Neuronal stem cell (in vitro differentiated cells): ENCODE results near the gene XRCC6.
"Not testable (repeated sequence)": the region's sequence is repeated elsewhere in the genome, so short reads cannot be mapped to it uniquely, and the experiment has no call there.

Experiments used
- DNase-seq: peaks from one replicate; pipeline ENCODE4 v3.0.0-alpha.2; 2013; ENCODE audit warnings: low spot score
- H2AFZ ChIP-seq: one replicate; pipeline ENCODE4 v1.6.1; 2013; ENCODE audit warnings: mild to moderate bottlenecking, low read length, inconsistent platforms
- H2AK5ac ChIP-seq: 2 replicates; pipeline ENCODE4 v1.6.1; 2013; ENCODE audit warnings: low read depth, mild to moderate bottlenecking, inconsistent platforms, low read length, moderate library complexity, mixed read lengths
- H2BK120ac ChIP-seq: 2 replicates; pipeline ENCODE4 v1.6.1; 2013; ENCODE audit warnings: low read depth, mild to moderate bottlenecking, inconsistent platforms, low read length, moderate library complexity, mixed read lengths
- H2BK12ac ChIP-seq: one replicate; pipeline ENCODE4 v1.6.1; 2013; ENCODE audit warnings: low read length, inconsistent platforms
- H2BK15ac ChIP-seq: 2 replicates; pipeline ENCODE4 v1.6.1; 2013; ENCODE audit warnings: mild to moderate bottlenecking, low read length, inconsistent platforms, mixed read lengths
- H2BK5ac ChIP-seq: one replicate; pipeline ENCODE4 v1.6.1; 2013; ENCODE audit warnings: inconsistent platforms, mild to moderate bottlenecking, low read length, moderate library complexity
- H3K14ac ChIP-seq: one replicate; pipeline ENCODE4 v1.6.1; 2013; ENCODE audit warnings: low read length, inconsistent platforms
- H3K18ac ChIP-seq: 2 replicates; pipeline ENCODE4 v1.6.1; 2013; ENCODE audit warnings: low read length, inconsistent platforms
- H3K23ac ChIP-seq: 2 replicates; pipeline ENCODE4 v1.6.1; 2013; ENCODE audit warnings: low read depth, mild to moderate bottlenecking, mixed read lengths, low read length, inconsistent platforms; ENCODE audit not compliant: poor library complexity
- H3K27ac ChIP-seq: replicated peaks from 3 replicates; pipeline ENCODE4 v1.5.1; 2013; ENCODE audit warnings: low read length, inconsistent platforms
- H3K27me3 ChIP-seq, 3 experiments: 2 replicates each; pipeline ENCODE4 v1.6.1; 2013; ENCODE audit warnings: low read length in 3 of 3, mild to moderate bottlenecking in 2 of 3, inconsistent platforms in 1 of 3, low read depth in 1 of 3, mixed read lengths in 1 of 3, moderate library complexity in 1 of 3; ENCODE audit not compliant: control insufficient read depth in 3 of 3, insufficient read depth in 3 of 3
- H3K36me3 ChIP-seq, 2 donors: replicated peaks in 1 of 2; 2 replicates each; pipeline ENCODE4 v1.6.1; 2013; ENCODE audit warnings: low read length in 2 of 2; ENCODE audit not compliant: control insufficient read depth in 2 of 2, insufficient read depth in 2 of 2
- H3K4ac ChIP-seq: 2 replicates; pipeline ENCODE4 v1.6.1; 2013; ENCODE audit warnings: inconsistent platforms, mild to moderate bottlenecking, low read length, moderate library complexity
- H3K4me1 ChIP-seq, 2 donors: 1 replicate in 1 of 2; 2 replicates in 1 of 2; pipeline ENCODE4 v1.6.1; 2013; ENCODE audit warnings: low read length in 2 of 2, low read depth in 1 of 2; ENCODE audit not compliant: control insufficient read depth in 2 of 2, insufficient read depth in 1 of 2
- H3K4me2 ChIP-seq: one replicate; pipeline ENCODE4 v1.6.1; 2013; ENCODE audit warnings: mild to moderate bottlenecking, low read length, inconsistent platforms; ENCODE audit not compliant: insufficient read depth, poor library complexity, severe bottlenecking
- H3K4me3 ChIP-seq, 2 donors: 2 replicates each; pipeline ENCODE4 v1.5.1; 2013; ENCODE audit warnings: low read length in 2 of 2, mild to moderate bottlenecking in 2 of 2, inconsistent platforms in 1 of 2, moderate library complexity in 1 of 2
- H3K79me1 ChIP-seq: one replicate; pipeline ENCODE4 v1.6.1; 2013; ENCODE audit warnings: low read depth, mild to moderate bottlenecking, inconsistent platforms, low read length, moderate library complexity
- H3K9ac ChIP-seq: one replicate; pipeline ENCODE4 v1.6.1; 2013; ENCODE audit warnings: mild to moderate bottlenecking, low read depth, low read length, inconsistent platforms; ENCODE audit not compliant: poor library complexity
- H3K9me3 ChIP-seq, 2 donors: replicated peaks in 1 of 2; 2 replicates each; pipeline versions ENCODE3 to v1.6.1; 2013; ENCODE audit warnings: low read length in 2 of 2, mild to moderate bottlenecking in 2 of 2, inconsistent platforms in 1 of 2, low read depth in 1 of 2, mixed read lengths in 1 of 2, moderate library complexity in 1 of 2; ENCODE audit not compliant: control insufficient read depth in 2 of 2, insufficient read depth in 1 of 2
- H4K8ac ChIP-seq: one replicate; pipeline ENCODE4 v1.6.1; 2013; ENCODE audit warnings: low read depth, mild to moderate bottlenecking, inconsistent platforms, low read length, moderate library complexity
- H4K91ac ChIP-seq: one replicate; pipeline ENCODE4 v1.6.1; 2013; ENCODE audit warnings: low read length, low read depth, mild to moderate bottlenecking, inconsistent platforms; ENCODE audit not compliant: poor library complexity
- WGBS, 2 donors: extraction: QIAGEN DNeasy Blood & Tissue Kit; methylation state at CpG; one replicate each; pipeline ENCODE4 v1.1.7; 2013; ENCODE audit warnings: missing lambda C conversion rate in 2 of 2, mixed read lengths in 1 of 2; ENCODE audit not compliant: insufficient read length in 2 of 2, insufficient replicate concordance in 1 of 2; ENCODE audit errors: extremely low coverage in 2 of 2; 5-methylcytosine and 5-hydroxymethylcytosine counted together

The XRCC6 gene

GRCh38 chr22:41684194-41684593 is 63.1 kb downstream of the XRCC6 start:
- Histone ChIP-seq H3K4me2 (no peak overlapping the region), H2BK15ac (no peak overlapping the region)

GRCh38 chr22:41686890-41687289 is 65.8 kb downstream of the XRCC6 start:
- Histone ChIP-seq H3K4me3 (peak overlapping the region in 1 of 2 donors; percentile 66), H3K79me1 (peaks cover 15% of the 10 kb centered on the region), H3K36me3 (peaks cover 0 to 14% of the 10 kb centered on the region in 2 donors)
- not testable (repeated sequence) for H2BK15ac ChIP-seq, DNase-seq, H3K23ac ChIP-seq, H2BK12ac ChIP-seq, H2AK5ac ChIP-seq, H3K27ac ChIP-seq, H3K4me1 ChIP-seq, H3K9ac ChIP-seq, H3K18ac ChIP-seq, H3K4me2 ChIP-seq, H4K91ac ChIP-seq, H3K14ac ChIP-seq, H2AFZ ChIP-seq, H4K8ac ChIP-seq, H3K4ac ChIP-seq, H3K9me3 ChIP-seq, H3K27me3 ChIP-seq, H2BK120ac ChIP-seq, H2BK5ac ChIP-seq
- no CpG with 5 or more reads among the region's 11 CpGs for WGBS, 2 donors

More at GRCh38 chr22:41684194-41684593, 63.1 kb downstream of the XRCC6 start:
- Histone ChIP-seq H3K23ac (no peak overlapping the region), H3K18ac (no peak overlapping the region), H3K9ac (no peak overlapping the region), H3K4me1 (peaks cover 4 to 5% of the 10 kb centered on the region in 2 donors), H3K36me3 (peaks cover 7 to 33% of the 10 kb centered on the region in 2 donors), H2BK5ac (no peak overlapping the region), H2BK12ac (no peak overlapping the region), H4K8ac (no peak overlapping the region), H3K9me3 (no peaks in the 10 kb centered on the region), H3K27me3 (no peaks in the 10 kb centered on the region), H4K91ac (no peak overlapping the region), H3K4me3 (no peak overlapping the region), H2AK5ac (no peak overlapping the region), H3K79me1 (peaks cover 18% of the 10 kb centered on the region), H2BK120ac (no peak overlapping the region), H3K4ac (no peak overlapping the region), H3K14ac (no peak overlapping the region), H3K27ac (no peak overlapping the region), H2AFZ (no peak overlapping the region)
- DNase-seq, result no peak
- no CpG with 5 or more reads among the region's 4 CpGs for WGBS, 2 donors

DNA sequence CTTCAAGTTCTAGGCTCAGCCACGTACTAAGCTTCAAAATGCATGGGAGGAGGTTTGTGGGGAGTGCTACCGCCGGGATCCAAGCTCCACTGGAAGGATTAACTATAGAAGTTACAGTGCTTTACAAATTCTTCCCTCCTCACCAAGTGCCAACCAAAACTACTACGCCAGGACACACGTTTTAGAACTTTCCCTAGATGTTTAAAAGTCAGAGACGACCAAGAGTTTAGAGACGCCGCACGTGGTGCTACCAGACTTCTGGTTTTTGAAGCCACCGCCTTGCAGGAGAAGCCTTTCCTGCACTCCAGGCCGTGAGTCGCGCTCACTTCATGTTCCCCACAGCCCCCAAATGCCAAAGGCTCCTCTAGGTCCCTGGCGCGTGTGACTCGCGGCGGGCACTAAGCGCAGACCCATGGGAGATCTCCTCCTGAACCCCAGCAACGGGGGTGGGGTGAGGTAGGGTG is 66.8 kb downstream of the XRCC6 start:
- Histone ChIP-seq H3K4me1 (peaks cover 4 to 5% of the 10 kb centered on the region in 2 donors), H2BK12ac (no peak overlapping the region), H3K9ac (peak overlapping the region; percentile 80), H4K91ac (no peak overlapping the region), H2AFZ (peak overlapping the region; percentile 93), H3K9me3 (no peaks in the 10 kb centered on the region), H4K8ac (no peak overlapping the region), H3K4ac (no peak overlapping the region), H3K4me2 (peak overlapping the region; percentile 83), H3K23ac (no peak overlapping the region), H3K4me3 (peak overlapping the region; percentile 66 to 85), H2BK120ac (no peak overlapping the region), H3K14ac (no peak overlapping the region), H2AK5ac (peak overlapping the region; percentile 84), H3K36me3 (peaks cover 0 to 7% of the 10 kb centered on the region in 2 donors), H2BK15ac (no peak overlapping the region), H2BK5ac (peak overlapping the region; percentile 82), H3K18ac (no peak overlapping the region), H3K79me1 (peaks cover 9% of the 10 kb centered on the region), H3K27me3 (no peaks in the 10 kb centered on the region), H3K27ac (no peak overlapping the region)
- DNase-seq, result no peak
- no CpG with 5 or more reads among the region's 20 CpGs for WGBS, 2 donors

GRCh38 chr22:41688365-41689211 is 67.5 kb downstream of the XRCC6 start, which contains the start of gene SNU13:
Gene SNU13, minus strand, starts transcription at chr22:41688867. Its CDS starts 71 bp downstream, at chr22:41688796.
- H2AFZ ChIP-seq, result peak within 1 kb of the TSS; percentile 93
- peak within 1 kb of the TSS; percentile 66 to 85 for H3K4me3 ChIP-seq
- peak within 1 kb of the TSS; percentile 61 for H2BK120ac ChIP-seq
- no peak within 1 kb of the TSS for H3K4ac ChIP-seq
- H3K23ac ChIP-seq, result peak within 1 kb of the TSS; percentile 97
- H3K27me3 ChIP-seq, result no peaks in the 10 kb centered on the region
- peak within 1 kb of the TSS; percentile 94 for H3K18ac ChIP-seq
- DNase-seq, result peak; percentile 82
- H3K4me2 ChIP-seq, result peak within 1 kb of the TSS; percentile 83
- peak within 1 kb of the TSS; percentile 80 for H3K9ac ChIP-seq
- no peaks in the 10 kb centered on the region for H3K9me3 ChIP-seq
- H3K36me3 ChIP-seq, result peaks cover 3 to 12% of the 10 kb centered on the region in 2 donors
- H4K8ac ChIP-seq, result no peak within 1 kb of the TSS
- peak within 1 kb of the TSS; percentile 75 for H2BK15ac ChIP-seq
- no peak within 1 kb of the TSS for H4K91ac ChIP-seq
- no CpG with 5 or more reads among the region's 62 CpGs for WGBS, 2 donors
- H2AK5ac ChIP-seq, result peak within 1 kb of the TSS; percentile 84
- peaks cover 9% of the 10 kb centered on the region for H3K79me1 ChIP-seq
- peak within 1 kb of the TSS; percentile 79 for H3K27ac ChIP-seq
- H3K4me1 ChIP-seq, result peaks cover 4 to 5% of the 10 kb centered on the region in 2 donors
- no peak within 1 kb of the TSS for H2BK12ac ChIP-seq
- peak within 1 kb of the TSS; percentile 90 for H3K14ac ChIP-seq
- peak within 1 kb of the TSS; percentile 82 for H2BK5ac ChIP-seq
